Gastroesophageal sphincter (tissue), 3 donors: ENCODE results near the gene DENND6B.

Experiments used
- EP300 ChIP-seq: sonication (generic); formaldehyde crosslinking; IDR thresholded peaks from one replicate; pipeline ENCODE4 v1.6.1; 2017; ENCODE audit warnings: antibody characterized with exemption, mild to moderate bottlenecking
- POLR2A ChIP-seq, 2 donors: fragments of 450-650 bp; IDR thresholded peaks; one replicate each; pipeline ENCODE4 v1.6.1; 2017; ENCODE audit warnings: antibody characterized with exemption in 2 of 2, mild to moderate bottlenecking in 2 of 2, moderate library complexity in 1 of 2
- POLR2AphosphoS5 ChIP-seq: sonication (generic); formaldehyde crosslinking; IDR thresholded peaks from one replicate; pipeline ENCODE4 v1.6.1; 2017; ENCODE audit warnings: antibody characterized with exemption
- TF ChIP-seq, protein P1 (sequence below), 4 experiments: fragments of 200-600 bp in 2 of 4; fragments of 450-650 bp in 2 of 4; sonication (generic) in 1 of 4; IDR thresholded peaks; one replicate each; pipeline ENCODE4 v1.5.1; 2017 to 2019; ENCODE audit warnings: antibody characterized with exemption in 4 of 4, mild to moderate bottlenecking in 2 of 4, moderate library complexity in 2 of 4

DNA sequence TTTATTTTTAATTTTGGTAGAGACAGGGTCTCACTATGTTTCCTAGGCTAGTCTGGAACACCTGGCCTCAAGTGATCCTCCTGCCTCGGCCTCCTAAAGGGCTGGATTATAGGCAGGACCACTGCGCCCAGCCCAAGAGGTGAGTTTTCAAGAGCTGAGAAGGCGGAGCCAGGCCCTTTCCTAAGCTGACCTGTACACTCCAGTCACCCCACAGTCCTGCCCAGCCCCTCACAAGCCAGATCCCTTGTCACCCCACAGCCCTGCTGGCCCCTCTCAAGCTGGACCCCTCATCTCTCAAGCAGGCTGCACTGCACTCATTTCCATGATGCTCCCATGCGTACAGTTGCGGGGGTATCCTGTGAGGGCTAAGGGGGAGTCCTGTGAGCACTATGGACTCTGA, 2.9 kb downstream of the DENND6B start:
- no peak for TF ChIP-seq EP300
- TF ChIP-seq, protein P1, sequence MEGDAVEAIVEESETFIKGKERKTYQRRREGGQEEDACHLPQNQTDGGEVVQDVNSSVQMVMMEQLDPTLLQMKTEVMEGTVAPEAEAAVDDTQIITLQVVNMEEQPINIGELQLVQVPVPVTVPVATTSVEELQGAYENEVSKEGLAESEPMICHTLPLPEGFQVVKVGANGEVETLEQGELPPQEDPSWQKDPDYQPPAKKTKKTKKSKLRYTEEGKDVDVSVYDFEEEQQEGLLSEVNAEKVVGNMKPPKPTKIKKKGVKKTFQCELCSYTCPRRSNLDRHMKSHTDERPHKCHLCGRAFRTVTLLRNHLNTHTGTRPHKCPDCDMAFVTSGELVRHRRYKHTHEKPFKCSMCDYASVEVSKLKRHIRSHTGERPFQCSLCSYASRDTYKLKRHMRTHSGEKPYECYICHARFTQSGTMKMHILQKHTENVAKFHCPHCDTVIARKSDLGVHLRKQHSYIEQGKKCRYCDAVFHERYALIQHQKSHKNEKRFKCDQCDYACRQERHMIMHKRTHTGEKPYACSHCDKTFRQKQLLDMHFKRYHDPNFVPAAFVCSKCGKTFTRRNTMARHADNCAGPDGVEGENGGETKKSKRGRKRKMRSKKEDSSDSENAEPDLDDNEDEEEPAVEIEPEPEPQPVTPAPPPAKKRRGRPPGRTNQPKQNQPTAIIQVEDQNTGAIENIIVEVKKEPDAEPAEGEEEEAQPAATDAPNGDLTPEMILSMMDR (IDR thresholded peaks at IDR 0.05), result no peak
- no peak for TF ChIP-seq POLR2AphosphoS5
- TF ChIP-seq POLR2A (IDR thresholded peaks at IDR 0.05), result no peak
